Thymus (tissue), 11 donors: ENCODE results near the gene SRSF7. TPM values are rescaled to one million over a fixed set of nuclear protein-coding genes. Genes with fewer than 3 reads are reported as not detected.
"Not testable (repeated sequence)": the region's sequence is repeated elsewhere in the genome, so short reads cannot be mapped to it uniquely, and the experiment has no call there.

Source experiments
- DNase-seq, 9 donors: peaks; one replicate each; pipeline ENCODE4 v3.0.0-alpha.2; 2013; ENCODE audit warnings: low spot score in 9 of 9, low read depth in 6 of 9, missing footprints in 1 of 9
- H3K27ac ChIP-seq, 2 donors: one replicate each; pipeline ENCODE4 v1.5.1; 2013; ENCODE audit warnings: control low read depth in 1 of 2, low read depth in 1 of 2, low read length in 1 of 2, mild to moderate bottlenecking in 1 of 2, moderate library complexity in 1 of 2
- H3K27me3 ChIP-seq, 2 donors: one replicate each; pipeline ENCODE4 v1.5.1; 2013; ENCODE audit warnings: low read length in 1 of 2; ENCODE audit not compliant: control insufficient read depth in 2 of 2, insufficient read depth in 1 of 2
- H3K36me3 ChIP-seq, 2 donors: one replicate each; pipeline ENCODE4 v1.5.1; 2013; ENCODE audit warnings: low read length in 1 of 2, mild to moderate bottlenecking in 1 of 2, moderate library complexity in 1 of 2; ENCODE audit not compliant: control insufficient read depth in 2 of 2, insufficient read depth in 2 of 2
- H3K4me1 ChIP-seq, 2 donors: one replicate each; pipeline ENCODE4 v1.5.1; 2013; ENCODE audit warnings: low read length in 2 of 2; ENCODE audit not compliant: control insufficient read depth in 2 of 2, insufficient read depth in 2 of 2
- H3K4me3 ChIP-seq, 2 donors: one replicate each; pipeline ENCODE4 v1.5.1; 2013; ENCODE audit warnings: low read length in 2 of 2, control low read depth in 1 of 2, mild to moderate bottlenecking in 1 of 2
- H3K9me3 ChIP-seq, 2 donors: one replicate each; pipeline ENCODE4 v1.5.1; 2013; ENCODE audit warnings: low read length in 1 of 2, mild to moderate bottlenecking in 1 of 2; ENCODE audit not compliant: control insufficient read depth in 2 of 2, insufficient read depth in 1 of 2
- WGBS: extraction: QIAGEN DNeasy Blood & Tissue Kit; methylation state at CpG from one replicate; pipeline ENCODE4 v1.1.7; 2013; 5-methylcytosine and 5-hydroxymethylcytosine counted together
- polyA plus RNA-seq: library from polyadenylated mRNA; stranded (reverse); fragments of 200-250 nt; gene quantifications from one replicate; pipeline ENCODE4 v1.2.3, GENCODE V29; 2013
- total RNA-seq: library from RNA; stranded (reverse); fragments of 120-200 nt; gene quantifications from one replicate; pipeline ENCODE4 v1.2.4, GENCODE V29; 2013
- donor health status: healthy.

SRSF7 gene
- total and polyA plus RNA-seq, 2 donors, result 204 to 244 TPM

DNA sequence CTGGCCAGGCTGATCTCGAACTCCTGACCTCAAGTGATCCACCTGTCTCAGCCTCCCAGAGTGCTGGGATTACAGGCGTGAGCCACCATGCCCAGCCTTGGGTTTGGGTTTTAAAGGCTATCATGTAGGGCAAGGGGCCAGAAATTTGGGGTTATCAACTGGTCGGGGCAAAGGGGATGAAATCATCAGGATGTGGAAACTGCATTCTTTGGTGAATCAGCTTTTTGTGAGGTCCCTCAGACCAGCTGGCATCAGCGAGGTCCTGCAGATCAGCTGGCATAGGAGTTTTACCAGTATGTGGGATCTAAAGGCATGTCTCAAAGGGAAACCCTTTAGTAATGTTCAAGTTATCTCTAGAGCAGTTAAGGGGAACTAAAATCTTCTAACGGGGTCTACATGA is 20.5 kb upstream of the SRSF7 start:
- Histone ChIP-seq H3K4me3 (no peak overlapping the region), H3K9me3 (no peaks in the 10 kb centered on the region), H3K4me1 (peaks cover 0 to 2% of the 10 kb centered on the region in 2 donors), H3K27ac (no peak overlapping the region), H3K27me3 (peaks cover 0 to 13% of the 10 kb centered on the region in 2 donors), H3K36me3 (no peaks in the 10 kb centered on the region)
- 85% methylated on average over 5 of the region's 5 CpGs for WGBS
- no peak for DNase-seq

GRCh38 chr2:38765551-38765950 is 14.4 kb upstream of the SRSF7 start:
- WGBS, result 98% methylated on average over 5 of the region's 5 CpGs
- Histone ChIP-seq H3K9me3 (no peaks in the 10 kb centered on the region), H3K27ac (no peak overlapping the region), H3K4me1 (peaks cover 0 to 2% of the 10 kb centered on the region in 2 donors), H3K36me3 (no peaks in the 10 kb centered on the region), H3K27me3 (no peaks in the 10 kb centered on the region), H3K4me3 (no peak overlapping the region)
- no peak for DNase-seq

- WGBS, result 94% methylated on average over 4 of the region's 4 CpGs
- peaks cover 0 to 2% of the 10 kb centered on the region in 2 donors for H3K4me1 ChIP-seq
- DNase-seq, result no peak
- no peak overlapping the region for H3K4me3 ChIP-seq
- no peaks in the 10 kb centered on the region for H3K36me3 ChIP-seq
- no peaks in the 10 kb centered on the region for H3K9me3 ChIP-seq
- no peak overlapping the region for H3K27ac ChIP-seq
- no peaks in the 10 kb centered on the region for H3K27me3 ChIP-seq
Measured at GRCh38 chr2:38765149-38765548, 14.0 kb upstream of the SRSF7 start.

- Histone ChIP-seq H3K9me3 (no peaks in the 10 kb centered on the region), H3K4me3 (no peak overlapping the region), H3K36me3 (no peaks in the 10 kb centered on the region), H3K27me3 (no peaks in the 10 kb centered on the region), H3K4me1 (no peaks in the 10 kb centered on the region), H3K27ac (no peak overlapping the region)
- DNase-seq, result no peak
- WGBS, result 92% methylated on average over 4 of the region's 4 CpGs
Measured at GRCh38 chr2:38763728-38764127, 12.6 kb upstream of the SRSF7 start.

- H3K27ac ChIP-seq, result no peak overlapping the region
- 74% methylated on average over 2 of the region's 2 CpGs for whole genome bisulfite sequencing
- H3K9me3 ChIP-seq, result no peaks in the 10 kb centered on the region
- no peaks in the 10 kb centered on the region for H3K4me1 ChIP-seq
- H3K36me3 ChIP-seq, result no peaks in the 10 kb centered on the region
- no peaks in the 10 kb centered on the region for H3K27me3 ChIP-seq
- H3K4me3 ChIP-seq, result no peak overlapping the region
- no peak for DNase-seq
Measured at GRCh38 chr2:38763228-38763627, 12.1 kb upstream of the SRSF7 start.

GRCh38 chr2:38755891-38756290 is 4.7 kb upstream of the SRSF7 start:
- WGBS, result 97% methylated on average over 31 of the region's 31 CpGs
- DNase-seq, H3K9me3 ChIP-seq, H3K36me3 ChIP-seq, H3K4me1 ChIP-seq, H3K27me3 ChIP-seq, H3K27ac ChIP-seq, H3K4me3 ChIP-seq: not testable (repeated sequence)

GRCh38 chr2:38754506-38754905 is 3.3 kb upstream of the SRSF7 start:
- no peaks in the 10 kb centered on the region for H3K27me3 ChIP-seq
- 20% methylated on average over 3 of the region's 3 CpGs for whole genome bisulfite sequencing
- H3K27ac ChIP-seq, result peak overlapping the region in 1 of 2 donors; percentile 17
- no peaks in the 10 kb centered on the region for H3K9me3 ChIP-seq
- peaks cover 2 to 4% of the 10 kb centered on the region in 2 donors for H3K36me3 ChIP-seq
- H3K4me1 ChIP-seq, result peaks cover 11 to 12% of the 10 kb centered on the region in 2 donors
- no peak for DNase-seq
- H3K4me3 ChIP-seq, result no peak overlapping the region

DNA sequence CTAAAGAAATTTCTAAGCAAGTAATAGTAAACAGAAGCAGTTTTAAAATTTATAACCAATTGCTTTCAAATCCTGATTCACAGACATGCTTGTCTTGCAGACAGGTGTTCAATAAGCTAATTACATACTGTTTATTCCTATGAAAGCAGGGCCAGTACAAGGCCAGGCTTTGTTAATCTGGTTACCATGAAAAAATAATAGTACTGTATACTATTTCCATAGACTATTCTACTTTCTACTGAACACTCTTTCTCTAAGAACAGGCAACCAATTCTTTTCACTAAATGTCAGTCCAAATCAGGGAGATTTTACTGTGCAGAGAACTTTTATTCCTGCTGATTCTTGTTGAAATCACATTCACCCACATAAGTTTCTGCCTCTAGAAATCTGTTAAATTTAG is 2.9 kb upstream of the SRSF7 start:
- Histone ChIP-seq H3K4me3 (no peak overlapping the region), H3K36me3 (peaks cover 7% of the 10 kb centered on the region in 2 donors), H3K9me3 (no peaks in the 10 kb centered on the region), H3K27ac (peak overlapping the region in 1 of 2 donors; percentile 26), H3K27me3 (no peaks in the 10 kb centered on the region), H3K4me1 (peaks cover 14 to 16% of the 10 kb centered on the region in 2 donors)
- no peak for DNase-seq

DNA sequence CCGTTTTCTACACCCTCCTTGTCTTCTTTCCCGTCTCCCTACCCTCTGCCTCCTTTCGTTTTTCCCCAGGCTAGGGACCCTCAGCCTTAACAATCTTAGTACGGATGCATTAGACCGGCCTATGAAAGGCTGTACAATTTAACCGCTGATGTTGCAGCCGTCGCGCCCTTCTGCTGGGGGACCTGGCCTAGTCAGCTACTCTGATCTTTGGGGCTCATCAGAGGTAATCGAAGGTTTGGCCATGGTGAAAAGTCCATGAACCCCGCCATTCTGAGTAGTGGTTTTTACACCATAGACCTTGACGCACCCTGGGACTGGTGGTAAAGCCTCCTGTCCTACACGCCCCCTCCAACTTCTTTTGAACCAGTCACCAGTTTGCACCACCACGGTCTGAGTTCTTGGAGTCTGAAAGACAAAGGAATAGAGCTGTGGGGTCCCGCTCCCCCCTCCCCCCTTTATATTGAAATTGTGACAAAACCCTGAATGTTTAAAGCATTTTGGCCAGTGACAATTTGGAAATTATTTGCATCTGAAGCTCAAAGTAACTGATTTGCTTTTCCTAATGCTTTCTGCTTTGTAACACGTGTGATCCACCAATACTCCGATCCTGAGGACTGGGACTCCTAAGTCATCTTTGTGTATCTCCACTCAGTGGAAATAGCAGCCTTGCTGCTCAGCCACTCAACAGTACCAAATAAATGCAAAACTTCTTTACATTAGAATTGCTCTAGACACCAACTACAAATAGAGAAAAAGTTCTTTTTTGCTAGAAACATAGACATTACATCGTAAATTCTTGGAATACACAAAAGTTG is 642 bp upstream of the SRSF7 start:
- DNase-seq, result no peak
- peak overlapping the region; percentile 88 to 98 for H3K4me3 ChIP-seq
- peaks cover 22 to 33% of the 10 kb centered on the region in 2 donors for H3K4me1 ChIP-seq
- H3K27me3 ChIP-seq, result no peaks in the 10 kb centered on the region
- 42% methylated on average over 18 of the region's 18 CpGs for WGBS
- H3K27ac ChIP-seq, result peak overlapping the region; percentile 96 to 98
- H3K36me3 ChIP-seq, result peaks cover 23 to 29% of the 10 kb centered on the region in 2 donors
- H3K9me3 ChIP-seq, result no peaks in the 10 kb centered on the region
